Mesenchymal stem cell (in vitro differentiated cells and primary cell): ENCODE data around the gene S100A5.
"Not testable (repeated sequence)": the region's sequence is repeated elsewhere in the genome, so short reads cannot be mapped to it uniquely, and the experiment has no call there.

Experiments used
- DNase-seq: peaks from one replicate; pipeline ENCODE4 v3.0.0-alpha.2; 2013
- H2AFZ ChIP-seq: one replicate; pipeline ENCODE4 v1.6.1; 2013; ENCODE audit warnings: low read depth, mild to moderate bottlenecking, control low read depth, inconsistent platforms, low read length, moderate library complexity
- H2AK5ac ChIP-seq: 2 replicates; pipeline ENCODE4 v1.6.1; 2013; ENCODE audit warnings: low read length, moderate library complexity, mild to moderate bottlenecking, inconsistent platforms; ENCODE audit not compliant: severe bottlenecking
- H2BK120ac ChIP-seq: one replicate; pipeline ENCODE4 v1.6.1; 2013; ENCODE audit warnings: low read depth, mild to moderate bottlenecking, inconsistent platforms, low read length, moderate library complexity
- H2BK12ac ChIP-seq, 2 experiments: one replicate each; pipeline ENCODE4 v1.6.1; 2013; ENCODE audit warnings: inconsistent platforms in 2 of 2, low read length in 2 of 2, mild to moderate bottlenecking in 2 of 2, moderate library complexity in 2 of 2, control low read depth in 1 of 2
- H2BK15ac ChIP-seq: one replicate; pipeline ENCODE4 v1.6.1; 2013; ENCODE audit warnings: mild to moderate bottlenecking, low read depth, inconsistent platforms; ENCODE audit not compliant: poor library complexity, severe bottlenecking
- H2BK5ac ChIP-seq: 2 replicates; pipeline ENCODE4 v1.6.1; 2013; ENCODE audit warnings: low read depth, mild to moderate bottlenecking, low read length, control low read depth, inconsistent platforms; ENCODE audit not compliant: poor library complexity, severe bottlenecking
- H3K14ac ChIP-seq, 2 experiments: one replicate each; pipeline ENCODE4 v1.6.1; 2013; ENCODE audit warnings: inconsistent platforms in 2 of 2, low read length in 2 of 2, control low read depth in 1 of 2, mild to moderate bottlenecking in 1 of 2, moderate library complexity in 1 of 2
- H3K18ac ChIP-seq, 2 experiments: one replicate each; pipeline ENCODE4 v1.6.1; 2013; ENCODE audit warnings: inconsistent platforms in 2 of 2, low read length in 2 of 2, control low read depth in 1 of 2, low read depth in 1 of 2, mild to moderate bottlenecking in 1 of 2
- H3K23ac ChIP-seq, 2 experiments: one replicate each; pipeline ENCODE4 v1.6.1; 2013; ENCODE audit warnings: inconsistent platforms in 2 of 2, low read length in 2 of 2, mild to moderate bottlenecking in 2 of 2, moderate library complexity in 2 of 2, control low read depth in 1 of 2
- H3K27ac ChIP-seq: 2 replicates; pipeline ENCODE4 v1.5.1; 2013; ENCODE audit warnings: mild to moderate bottlenecking, moderate library complexity, low read length, control low read depth, inconsistent platforms; ENCODE audit not compliant: poor library complexity, severe bottlenecking
- H3K27me3 ChIP-seq, 2 experiments: 2 replicates each; pipeline versions ENCODE4 v1.6.1 to v1.7.0; 2013; ENCODE audit warnings: low read length in 2 of 2, mild to moderate bottlenecking in 2 of 2, moderate library complexity in 2 of 2, control low read depth in 1 of 2, inconsistent platforms in 1 of 2; ENCODE audit not compliant: control insufficient read depth in 1 of 2, insufficient read depth in 1 of 2
- H3K36me3 ChIP-seq, 2 experiments: 2 replicates each; pipeline versions ENCODE4 v1.6.1 to v1.7.0; 2013; ENCODE audit warnings: low read length in 2 of 2, control low read depth in 1 of 2, inconsistent platforms in 1 of 2, low read depth in 1 of 2, mild to moderate bottlenecking in 1 of 2; ENCODE audit not compliant: insufficient read depth in 2 of 2, control insufficient read depth in 1 of 2
- H3K4ac ChIP-seq, 2 experiments: one replicate each; pipeline ENCODE4 v1.6.1; 2013; ENCODE audit warnings: inconsistent platforms in 2 of 2, low read length in 2 of 2, mild to moderate bottlenecking in 2 of 2, moderate library complexity in 2 of 2, control low read depth in 1 of 2, low read depth in 1 of 2
- H3K4me1 ChIP-seq: 2 replicates; pipeline ENCODE4 v1.6.1; 2013; ENCODE audit warnings: low read depth, low read length, control low read depth; ENCODE audit not compliant: control insufficient read depth, insufficient read depth
- H3K4me2 ChIP-seq: 2 replicates; pipeline ENCODE4 v1.6.1; 2013; ENCODE audit warnings: low read length, mild to moderate bottlenecking, inconsistent platforms; ENCODE audit not compliant: poor library complexity, severe bottlenecking
- H3K4me3 ChIP-seq, 2 experiments: 2 replicates each; pipeline versions ENCODE4 v1.5.1 to v1.7.0; 2013; ENCODE audit warnings: low read length in 2 of 2, mild to moderate bottlenecking in 2 of 2, control low read depth in 1 of 2, low read depth in 1 of 2; ENCODE audit not compliant: insufficient read depth in 1 of 2
- H3K79me1 ChIP-seq: replicated peaks from 2 replicates; pipeline ENCODE4 v1.6.1; 2013; ENCODE audit warnings: mild to moderate bottlenecking, control low read depth, low read length, inconsistent platforms; ENCODE audit not compliant: poor library complexity, severe bottlenecking
- H3K9ac ChIP-seq: 2 replicates; pipeline ENCODE4 v1.7.0; 2013; ENCODE audit warnings: mild to moderate bottlenecking, low read length, moderate library complexity
- H3K9me3 ChIP-seq: 2 replicates; pipeline ENCODE4 v1.7.0; 2013; ENCODE audit warnings: mild to moderate bottlenecking, low read length; ENCODE audit not compliant: control insufficient read depth
- H4K8ac ChIP-seq: one replicate; pipeline ENCODE4 v1.6.1; 2013; ENCODE audit warnings: inconsistent platforms, mild to moderate bottlenecking, low read length, moderate library complexity
- H4K91ac ChIP-seq: one replicate; pipeline ENCODE4 v1.6.1; 2013; ENCODE audit warnings: mild to moderate bottlenecking, low read length, inconsistent platforms
- whole genome bisulfite sequencing: methylation state at CpG from one replicate; pipeline ENCODE4 v1.1.7; 2013; ENCODE audit warnings: mixed read lengths; 5-methylcytosine and 5-hydroxymethylcytosine counted together

The S100A5 gene

DNA sequence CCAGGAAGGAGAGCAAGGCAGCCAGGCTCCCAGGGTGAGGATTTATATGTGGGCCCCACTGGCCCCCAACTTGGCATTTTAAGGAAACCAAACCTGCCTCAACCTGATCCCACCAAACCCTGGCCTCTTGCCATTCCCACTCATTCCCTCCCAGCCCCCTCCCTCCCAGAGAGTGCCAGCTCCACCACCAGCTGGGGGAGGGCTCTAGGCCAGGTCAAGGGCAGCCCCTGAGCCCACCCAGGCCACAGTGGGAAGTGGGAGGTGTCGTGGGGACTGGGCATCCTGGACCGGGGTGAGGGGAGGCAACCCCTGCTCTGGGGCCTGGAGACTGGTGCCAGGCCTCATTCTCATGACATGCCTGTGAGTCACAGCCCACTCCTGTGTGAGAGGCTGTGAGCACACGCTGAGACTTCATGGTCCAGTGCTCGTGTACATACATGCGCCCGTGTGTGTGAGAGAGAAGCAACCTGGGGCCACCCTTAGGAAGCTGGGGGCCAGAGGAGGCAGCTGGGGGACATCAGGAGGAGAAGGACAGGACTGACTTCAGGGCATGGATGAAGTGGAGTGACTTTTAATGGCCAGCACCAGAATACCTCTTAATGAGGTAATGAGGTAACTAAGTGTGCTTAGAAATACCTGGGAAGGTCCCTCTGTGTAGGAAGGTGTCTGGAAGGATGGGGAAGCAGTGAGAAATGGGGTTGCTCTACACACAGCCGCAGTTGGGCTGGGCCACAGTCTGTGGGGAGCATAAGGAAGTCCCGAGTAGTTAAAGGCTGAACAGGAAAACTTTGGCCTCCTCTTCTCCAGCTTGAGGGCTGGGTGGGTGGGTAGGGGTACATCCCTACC, 25.0 kb upstream of the S100A5 start, which contains the start of gene S100A2:
Gene S100A2 (minus strand): TSS at position 316 of the 846 bp plus-strand sequence. CDS start 1,967 bp downstream, outside the sequence.
- H2BK15ac ChIP-seq = peak within 1 kb of the TSS; percentile 92
- peak within 1 kb of the TSS; percentile 91 to 99 for H3K18ac ChIP-seq
- H2AFZ ChIP-seq = no peak within 1 kb of the TSS
- no peak within 1 kb of the TSS for H3K4me2 ChIP-seq
- peaks cover 11% of the 10 kb centered on the region for H3K79me1 ChIP-seq
- peak within 1 kb of the TSS in 1 of 2 experiments; percentile 89 for H3K14ac ChIP-seq
- H2BK5ac ChIP-seq = peak within 1 kb of the TSS; percentile 99
- peak within 1 kb of the TSS in 1 of 2 experiments; percentile 58 for H3K4me3 ChIP-seq
- peak within 1 kb of the TSS; percentile 89 for H3K9ac ChIP-seq
- H3K27ac ChIP-seq = peak within 1 kb of the TSS; percentile 98
- peak within 1 kb of the TSS in 1 of 2 experiments; percentile 46 for H3K23ac ChIP-seq
- DNase-seq = peak; percentile 97
- peak within 1 kb of the TSS; percentile 100 for H2BK12ac ChIP-seq
- peaks cover 48% of the 10 kb centered on the region for H3K4me1 ChIP-seq
- H3K4ac ChIP-seq = peak within 1 kb of the TSS; percentile 96 to 100
- H4K8ac ChIP-seq = peak within 1 kb of the TSS; percentile 100
- peak within 1 kb of the TSS; percentile 100 for H4K91ac ChIP-seq
- H2AK5ac ChIP-seq = peak within 1 kb of the TSS; percentile 99
- no peaks in the 10 kb centered on the region for H3K9me3 ChIP-seq
- H3K36me3 ChIP-seq = peaks cover 0 to 3% of the 10 kb centered on the region in 2 experiments
- H3K27me3 ChIP-seq = no peaks in the 10 kb centered on the region
- 10% methylated on average over 8 of the region's 8 CpGs for WGBS
- peak within 1 kb of the TSS; percentile 99 for H2BK120ac ChIP-seq

DNA sequence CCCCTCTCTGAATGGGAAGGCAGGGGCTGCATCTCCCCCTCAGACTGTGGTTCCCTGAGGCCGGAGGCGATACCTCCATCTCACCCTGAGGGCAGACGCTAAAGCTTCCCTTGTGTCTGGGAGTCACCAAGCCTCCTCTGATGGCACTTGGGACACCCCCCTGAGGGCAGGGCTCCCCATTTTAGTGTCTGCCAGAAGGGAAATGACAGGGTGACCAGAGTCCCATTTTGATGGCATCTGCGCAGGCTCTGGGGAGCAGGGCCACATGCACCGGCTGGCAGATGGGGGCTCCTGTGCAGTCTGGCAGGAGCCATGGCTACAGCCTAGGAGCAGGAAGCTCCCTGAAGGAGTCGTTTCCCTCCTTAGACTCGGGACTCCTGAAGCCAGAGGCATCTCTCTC, 23.3 kb upstream of the S100A5 start:
- no peak overlapping the region for H3K4me3 ChIP-seq
- 88% methylated on average over 7 of the region's 7 CpGs for WGBS
- peaks cover 11% of the 10 kb centered on the region for H3K79me1 ChIP-seq
- peak overlapping the region; percentile 57 to 71 for H3K18ac ChIP-seq
- H3K36me3 ChIP-seq = peaks cover 0 to 3% of the 10 kb centered on the region in 2 experiments
- peak overlapping the region; percentile 85 for H3K27ac ChIP-seq
- no peak overlapping the region for H2BK5ac ChIP-seq
- H2AFZ ChIP-seq = no peak overlapping the region
- H3K4ac ChIP-seq = peak overlapping the region; percentile 66 to 74
- peaks cover 47% of the 10 kb centered on the region for H3K4me1 ChIP-seq
- peak overlapping the region; percentile 20 to 75 for H2BK12ac ChIP-seq
- peak overlapping the region; percentile 88 for H4K91ac ChIP-seq
- no peaks in the 10 kb centered on the region for H3K9me3 ChIP-seq
- no peak overlapping the region for H3K4me2 ChIP-seq
- no peak overlapping the region for H3K23ac ChIP-seq
- peak overlapping the region; percentile 40 for H2AK5ac ChIP-seq
- peak overlapping the region; percentile 89 for H2BK15ac ChIP-seq
- no peak for DNase-seq
- peak overlapping the region in 1 of 2 experiments; percentile 73 for H3K14ac ChIP-seq
- H3K9ac ChIP-seq = peak overlapping the region; percentile 22
- peak overlapping the region; percentile 23 for H2BK120ac ChIP-seq
- H3K27me3 ChIP-seq = no peaks in the 10 kb centered on the region
- peak overlapping the region; percentile 29 for H4K8ac ChIP-seq

DNA sequence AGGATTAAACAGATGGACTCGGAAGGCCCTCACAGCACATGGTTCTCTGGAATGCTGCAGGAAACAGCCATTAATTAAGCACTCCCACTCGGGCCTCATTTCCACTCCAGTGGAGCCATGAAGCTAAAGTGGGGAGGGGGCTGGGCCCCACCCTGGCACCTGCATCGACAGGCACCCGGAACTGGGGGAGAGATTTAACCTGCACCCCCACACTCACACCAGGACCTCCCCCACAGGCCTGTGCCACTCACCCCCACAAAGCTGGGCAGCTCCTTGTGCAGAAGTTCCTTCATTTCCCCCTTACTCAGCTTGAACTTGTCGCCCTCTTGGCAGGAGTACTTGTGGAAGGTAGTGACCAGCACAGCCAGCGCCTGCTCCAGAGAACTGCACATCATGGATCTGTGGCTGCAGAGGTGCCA, 22.8 kb upstream of the S100A5 start:
- Histone ChIP-seq H3K18ac (peak overlapping the region in 1 of 2 experiments; percentile 71), H3K79me1 (peaks cover 11% of the 10 kb centered on the region), H3K9ac (peak overlapping the region; percentile 22), H2BK120ac (no peak overlapping the region), H3K36me3 (peaks cover 0 to 3% of the 10 kb centered on the region in 2 experiments), H3K4me1 (peaks cover 45% of the 10 kb centered on the region), H3K9me3 (no peaks in the 10 kb centered on the region), H3K4me3 (no peak overlapping the region), H3K4ac (peak overlapping the region in 1 of 2 experiments; percentile 74), H4K91ac (peak overlapping the region; percentile 37), H2AK5ac (peak overlapping the region; percentile 40), H2BK15ac (no peak overlapping the region), H4K8ac (no peak overlapping the region), H3K27ac (no peak overlapping the region), H3K23ac (no peak overlapping the region), H2BK5ac (no peak overlapping the region), H2AFZ (no peak overlapping the region), H3K14ac (no peak overlapping the region), H2BK12ac (peak overlapping the region; percentile 20 to 75), H3K27me3 (no peaks in the 10 kb centered on the region), H3K4me2 (no peak overlapping the region)
- no peak for DNase-seq
- 74% methylated on average over 6 of the region's 6 CpGs for WGBS

DNA sequence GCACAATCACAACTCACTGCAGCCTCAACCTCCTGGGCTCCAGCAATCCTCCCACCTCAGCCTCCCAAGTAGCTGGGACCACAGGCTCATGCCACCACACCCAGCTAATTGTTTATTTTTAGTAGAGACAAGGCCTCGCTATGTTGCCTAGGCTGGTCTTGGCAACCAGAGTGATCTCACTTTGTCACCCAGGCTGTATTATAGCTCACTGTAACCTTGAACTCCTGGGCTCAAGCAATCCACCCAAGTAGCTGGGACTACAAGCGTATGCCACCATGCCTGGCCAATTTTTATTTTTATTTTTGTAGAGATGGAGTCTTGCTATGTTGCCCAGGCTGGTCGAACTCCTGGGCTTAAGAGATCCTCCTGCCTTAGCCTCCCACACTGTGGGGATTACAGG, 21.3 kb upstream of the S100A5 start:
- not testable (repeated sequence) for H2AFZ ChIP-seq, H3K23ac ChIP-seq, H3K27ac ChIP-seq, H3K4me3 ChIP-seq, DNase-seq, H2BK12ac ChIP-seq, H4K91ac ChIP-seq, H3K14ac ChIP-seq, H2BK5ac ChIP-seq, H3K9ac ChIP-seq, H3K18ac ChIP-seq, H3K4ac ChIP-seq, H3K4me2 ChIP-seq, H3K27me3 ChIP-seq, H2AK5ac ChIP-seq, H2BK15ac ChIP-seq, H3K9me3 ChIP-seq, H3K36me3 ChIP-seq, H2BK120ac ChIP-seq, H4K8ac ChIP-seq
- H3K79me1 ChIP-seq = peaks cover 11% of the 10 kb centered on the region
- peaks cover 32% of the 10 kb centered on the region for H3K4me1 ChIP-seq
- 97% methylated on average over 3 of the region's 3 CpGs for WGBS
